ENCODE data around the gene POLR2E.

DNA sequence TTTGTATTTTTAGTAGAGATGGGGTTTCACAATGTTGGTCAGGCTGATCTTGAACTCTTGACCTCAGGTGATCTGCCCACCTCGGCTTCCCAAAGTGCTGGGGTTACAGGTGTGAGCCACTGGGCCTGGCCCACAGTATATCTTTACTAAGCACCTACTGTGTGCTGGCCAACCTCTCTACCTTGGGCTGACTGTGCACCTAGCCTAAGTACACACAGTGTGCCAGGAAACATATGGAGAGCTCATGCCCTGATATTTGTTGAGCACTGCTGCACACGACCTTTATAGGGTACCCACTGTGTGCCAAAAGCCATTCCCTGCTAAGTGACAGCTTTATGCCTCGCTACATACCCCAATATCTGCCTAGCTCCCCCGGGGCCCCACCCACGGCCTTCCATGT is 34.5 kb downstream of the POLR2E start:
- TF ChIP-seq CTCF (IDR thresholded peaks at IDR 0.05) (no peak), POLR2A (IDR thresholded peaks at IDR 0.05) (no peak)
